GM12872 (cell line): ENCODE measurements around the gene SFXN3.

ENCODE experiments used
- CTCF ChIP-seq: IDR thresholded peaks from 3 replicates; pipeline ENCODE4 v1.5.1; 2011; ENCODE audit warnings: low read depth, mild to moderate bottlenecking, low read length, moderate library complexity; ENCODE audit not compliant: insufficient read depth

The SFXN3 gene

DNA sequence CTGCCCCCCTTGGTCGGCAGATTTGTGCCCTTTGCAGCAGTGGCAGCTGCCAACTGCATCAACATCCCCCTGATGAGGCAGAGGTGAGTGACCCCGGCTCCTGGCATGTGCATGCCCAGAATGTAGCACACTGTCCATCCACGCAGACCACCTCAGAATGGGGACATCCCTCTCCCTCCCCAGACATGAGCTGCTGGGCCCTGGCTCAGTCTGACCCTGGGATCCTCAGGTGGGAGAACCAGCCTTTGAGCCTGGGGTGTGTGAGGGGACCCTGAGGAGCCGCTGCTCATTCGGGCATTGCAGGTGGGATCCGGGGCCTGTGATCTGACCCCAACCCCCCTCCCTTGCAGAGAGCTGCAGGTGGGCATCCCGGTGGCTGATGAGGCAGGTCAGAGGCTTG lies 5.7 kb downstream of the SFXN3 start:
- no peak for TF ChIP-seq CTCF

GRCh38 chr10:101038484-101038883 lies 7.5 kb downstream of the SFXN3 start:
- 0 out of 3 replicates have a peak, but pooled peaks have one; percentile 24 for TF ChIP-seq CTCF

DNA sequence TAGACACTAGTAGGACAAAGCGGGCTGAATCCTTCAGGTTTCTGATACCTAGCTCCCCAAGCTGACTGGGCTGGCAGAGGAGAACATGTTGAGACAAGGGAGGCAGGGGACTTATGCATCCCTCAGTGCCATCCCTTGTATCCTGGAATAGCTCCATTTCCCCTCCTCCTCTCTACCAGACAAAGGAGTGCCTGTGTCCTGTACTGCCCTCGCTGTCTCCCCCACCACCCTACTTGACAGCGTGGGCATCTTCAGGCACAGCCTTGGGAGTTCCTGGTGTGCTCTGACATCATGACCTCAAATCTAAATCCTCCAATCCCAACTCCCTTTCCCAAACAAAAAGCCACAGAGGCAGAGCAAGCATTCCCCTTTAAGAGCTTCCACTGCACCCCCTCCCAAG lies 9.0 kb downstream of the SFXN3 start:
- TF ChIP-seq CTCF = no peak

DNA sequence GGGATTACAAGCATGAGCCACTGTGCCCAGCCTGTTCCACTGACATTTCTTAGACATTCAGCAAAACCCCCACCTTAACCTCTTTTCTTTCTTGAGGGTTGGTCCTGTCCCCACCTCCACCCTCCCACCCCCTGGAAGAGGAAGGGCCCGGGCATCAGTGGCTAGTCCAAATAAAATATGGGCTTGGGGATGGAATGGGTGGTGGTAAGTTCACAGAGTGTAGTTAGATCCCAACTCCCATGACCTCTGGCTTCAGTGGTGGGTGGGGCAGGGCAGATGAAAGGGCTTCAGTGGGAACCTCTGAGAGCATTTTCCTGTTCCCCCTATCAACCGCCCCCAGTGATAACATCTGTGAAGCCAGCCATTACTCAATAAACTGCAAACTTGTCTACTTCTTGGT lies 9.8 kb downstream of the SFXN3 start:
- TF ChIP-seq CTCF = no peak

- peak; percentile 85 for TF ChIP-seq CTCF
These were observed 10.3 kb downstream of the SFXN3 start for GRCh38 chr10:101041252-101041761.

DNA sequence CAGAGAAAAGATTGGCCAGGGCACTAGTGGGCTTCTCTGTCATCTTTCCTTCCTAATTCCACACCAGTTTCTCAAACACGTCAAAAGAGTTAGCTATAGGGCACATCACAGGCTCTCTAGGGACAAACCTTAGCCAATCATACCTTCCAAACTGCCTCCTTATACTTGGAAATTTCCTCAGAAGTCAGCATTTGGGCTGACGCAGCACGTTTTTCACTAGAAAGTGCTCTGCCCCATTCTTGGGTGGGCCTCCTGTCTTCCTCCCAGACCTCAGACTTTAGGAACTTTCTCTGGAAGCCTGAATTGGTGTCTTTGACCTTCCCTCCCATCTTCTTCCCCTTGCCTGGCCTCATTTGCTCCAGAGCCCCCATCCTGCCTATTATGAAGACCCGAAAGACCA lies 11.1 kb downstream of the SFXN3 start:
- TF ChIP-seq CTCF = no peak

DNA sequence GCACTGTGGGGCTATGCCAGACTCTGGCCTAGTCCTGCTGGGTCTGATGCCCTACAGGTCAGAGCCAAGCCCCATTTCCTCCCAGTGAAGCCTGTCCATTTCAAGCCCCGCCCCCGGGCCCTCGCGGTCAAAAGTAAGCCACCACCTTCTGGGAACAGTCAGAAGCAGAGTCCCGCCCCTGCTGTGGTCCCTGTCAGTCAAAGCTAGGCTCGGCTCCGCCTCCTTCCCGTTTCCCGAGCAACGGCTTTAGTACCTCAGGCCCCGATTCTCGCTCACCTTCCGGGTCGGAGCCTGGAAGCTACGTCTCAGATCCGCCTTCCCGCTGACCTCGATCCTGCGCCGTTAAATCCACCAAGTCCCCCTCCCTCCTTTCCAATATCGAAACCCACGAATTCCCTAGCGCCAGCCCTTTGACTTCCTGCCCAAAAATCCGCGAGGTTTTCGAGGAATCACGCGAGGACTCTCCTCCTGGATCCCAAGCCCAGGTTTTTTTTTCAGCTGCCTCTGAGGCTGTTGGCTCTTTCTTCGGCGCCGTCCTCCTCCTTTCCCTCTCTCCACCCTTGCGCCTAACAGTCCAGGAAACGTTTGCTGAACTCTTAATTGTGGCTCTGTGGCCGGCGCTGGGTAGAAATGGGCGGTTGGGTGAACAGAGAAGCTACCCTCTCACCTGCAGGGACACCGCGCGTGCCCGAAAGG lies 11.8 kb downstream of the SFXN3 start:
- no peak for TF ChIP-seq CTCF
